GM12874 (cell line): Measurements from ENCODE around the gene IER3.

ENCODE experiments used
- TF ChIP-seq, protein P1 (sequence below): IDR thresholded peaks from 2 replicates; pipeline ENCODE4 v1.5.1; 2011; ENCODE audit warnings: low read depth, mild to moderate bottlenecking, control low read depth, low read length, moderate library complexity; ENCODE audit not compliant: insufficient read depth

Gene IER3

DNA sequence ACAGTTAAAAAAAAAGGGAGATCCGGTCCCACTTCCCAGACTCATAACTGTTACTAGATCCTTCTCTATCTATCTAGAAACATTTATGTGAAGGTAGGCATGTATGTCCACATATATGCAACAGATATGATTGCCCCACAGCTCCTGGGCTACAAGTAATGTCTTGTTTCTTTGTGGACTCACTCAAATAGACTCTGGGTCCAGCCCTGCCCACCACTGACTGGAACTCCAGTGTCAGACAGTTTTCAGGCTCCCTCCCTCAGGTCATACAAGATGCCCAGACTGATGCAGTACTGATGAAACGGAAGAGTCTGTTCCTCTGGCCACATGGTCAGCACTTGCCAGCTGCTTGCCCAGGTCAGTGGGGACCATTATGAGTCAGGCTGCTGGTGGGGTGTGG lies 30.8 kb upstream of the IER3 start:
- TF ChIP-seq, protein P1, sequence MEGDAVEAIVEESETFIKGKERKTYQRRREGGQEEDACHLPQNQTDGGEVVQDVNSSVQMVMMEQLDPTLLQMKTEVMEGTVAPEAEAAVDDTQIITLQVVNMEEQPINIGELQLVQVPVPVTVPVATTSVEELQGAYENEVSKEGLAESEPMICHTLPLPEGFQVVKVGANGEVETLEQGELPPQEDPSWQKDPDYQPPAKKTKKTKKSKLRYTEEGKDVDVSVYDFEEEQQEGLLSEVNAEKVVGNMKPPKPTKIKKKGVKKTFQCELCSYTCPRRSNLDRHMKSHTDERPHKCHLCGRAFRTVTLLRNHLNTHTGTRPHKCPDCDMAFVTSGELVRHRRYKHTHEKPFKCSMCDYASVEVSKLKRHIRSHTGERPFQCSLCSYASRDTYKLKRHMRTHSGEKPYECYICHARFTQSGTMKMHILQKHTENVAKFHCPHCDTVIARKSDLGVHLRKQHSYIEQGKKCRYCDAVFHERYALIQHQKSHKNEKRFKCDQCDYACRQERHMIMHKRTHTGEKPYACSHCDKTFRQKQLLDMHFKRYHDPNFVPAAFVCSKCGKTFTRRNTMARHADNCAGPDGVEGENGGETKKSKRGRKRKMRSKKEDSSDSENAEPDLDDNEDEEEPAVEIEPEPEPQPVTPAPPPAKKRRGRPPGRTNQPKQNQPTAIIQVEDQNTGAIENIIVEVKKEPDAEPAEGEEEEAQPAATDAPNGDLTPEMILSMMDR: no peak

DNA sequence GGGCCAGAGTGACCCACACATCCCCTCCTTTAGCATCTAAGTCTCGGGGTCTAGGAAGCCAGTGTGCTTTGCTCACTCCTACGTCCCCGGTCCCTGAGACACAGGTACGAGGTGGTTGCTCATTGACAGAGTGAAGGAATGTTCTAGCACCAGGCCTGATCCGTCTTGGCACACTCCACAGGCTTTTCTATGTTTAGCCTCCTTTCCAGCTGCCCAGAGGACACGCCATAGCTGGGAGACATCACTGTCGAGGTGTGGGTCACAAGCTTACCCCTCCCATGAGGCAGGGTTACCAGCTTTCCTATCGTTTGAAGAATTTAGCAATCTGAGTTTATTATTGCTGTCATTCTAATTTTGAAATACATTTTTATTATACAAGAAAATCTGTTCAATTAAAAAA lies 30.4 kb upstream of the IER3 start:
- TF ChIP-seq, protein P1: no peak

DNA sequence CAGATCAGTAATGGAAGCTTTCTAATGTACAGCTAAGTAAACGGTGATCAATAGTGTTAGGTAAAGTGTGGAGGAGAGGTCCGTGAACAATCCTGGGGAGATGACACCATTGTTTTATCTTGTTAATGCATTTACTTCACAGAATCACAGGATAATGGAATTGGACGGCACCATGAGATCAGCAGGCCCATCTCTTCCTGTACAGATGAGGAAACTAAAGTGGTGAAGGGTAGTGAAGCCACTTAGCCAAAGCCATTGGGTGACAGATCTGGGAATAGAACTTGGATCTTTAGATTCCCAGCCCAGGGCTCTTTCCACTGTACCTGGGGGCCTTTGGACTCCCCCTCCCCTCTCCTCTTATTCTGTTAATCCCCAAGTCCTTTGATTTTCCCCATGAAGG lies 26.2 kb upstream of the IER3 start:
- TF ChIP-seq, protein P1: no peak

DNA sequence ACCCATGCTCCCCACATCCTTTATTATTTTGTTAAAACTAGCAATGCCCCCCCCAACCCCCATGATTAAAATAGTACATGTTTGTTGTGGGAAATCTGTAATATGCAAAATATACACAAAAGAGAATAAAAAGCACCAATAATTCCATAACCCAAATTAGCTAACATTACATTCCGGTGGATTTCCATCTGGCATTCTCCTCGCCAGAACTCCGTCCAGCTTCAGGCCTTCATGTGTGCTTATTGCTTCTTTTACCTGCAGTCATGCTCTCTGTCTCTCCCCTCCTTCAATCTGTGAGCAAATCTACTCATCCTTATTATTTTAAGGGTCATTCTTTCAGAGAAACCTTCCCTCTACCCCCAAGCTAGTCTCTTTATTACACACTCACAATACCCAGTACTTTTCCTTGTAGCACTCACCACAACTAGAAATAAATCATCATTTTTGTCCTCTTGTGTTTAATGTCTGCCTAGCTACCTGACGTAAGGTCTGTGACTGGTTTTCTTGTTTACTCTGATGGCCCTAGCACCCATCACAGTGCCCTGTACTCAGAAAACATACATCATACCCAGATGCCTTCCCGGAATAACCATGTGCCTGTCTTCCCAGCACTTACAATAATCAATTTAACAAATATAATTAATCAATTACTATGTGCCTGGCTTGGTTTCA lies 25.6 kb upstream of the IER3 start:
- TF ChIP-seq, protein P1: no peak

DNA sequence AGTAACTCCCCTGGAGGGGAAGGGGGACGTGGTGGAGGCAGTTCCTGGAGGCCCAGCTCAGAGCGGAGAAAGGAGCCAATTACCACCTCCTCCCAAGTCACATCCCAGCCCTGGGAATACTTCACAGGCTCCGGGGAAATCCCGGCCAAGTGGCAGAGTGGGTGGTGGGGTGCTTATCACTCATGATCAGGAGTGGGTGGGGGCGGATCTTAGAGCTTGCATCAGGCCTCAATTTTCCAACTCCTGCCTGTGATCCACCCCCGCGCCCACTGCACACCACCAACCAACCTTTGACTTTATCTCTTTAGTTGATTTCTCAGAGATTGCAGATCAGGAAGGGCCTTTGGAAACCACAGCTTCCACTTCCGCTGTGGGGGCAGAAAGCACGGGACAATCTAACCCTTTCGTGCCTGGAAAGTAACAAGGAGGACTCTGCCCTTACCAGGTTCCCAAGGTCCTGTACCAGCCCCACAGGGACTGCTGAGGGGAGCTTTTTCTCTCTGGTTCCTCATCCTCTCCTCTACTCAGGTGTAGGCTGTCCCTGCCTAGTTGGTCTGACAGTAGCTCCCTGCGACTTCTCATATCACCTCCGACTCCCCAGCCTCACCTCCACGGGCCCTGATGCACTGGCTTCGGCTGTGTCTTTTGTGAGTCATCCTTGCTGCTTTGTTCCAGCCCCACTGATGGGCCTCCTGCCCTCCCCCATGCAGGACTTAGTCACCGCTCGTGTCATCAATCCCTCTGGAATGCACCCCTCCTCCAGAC lies 24.9 kb upstream of the IER3 start:
- TF ChIP-seq, protein P1: no peak

DNA sequence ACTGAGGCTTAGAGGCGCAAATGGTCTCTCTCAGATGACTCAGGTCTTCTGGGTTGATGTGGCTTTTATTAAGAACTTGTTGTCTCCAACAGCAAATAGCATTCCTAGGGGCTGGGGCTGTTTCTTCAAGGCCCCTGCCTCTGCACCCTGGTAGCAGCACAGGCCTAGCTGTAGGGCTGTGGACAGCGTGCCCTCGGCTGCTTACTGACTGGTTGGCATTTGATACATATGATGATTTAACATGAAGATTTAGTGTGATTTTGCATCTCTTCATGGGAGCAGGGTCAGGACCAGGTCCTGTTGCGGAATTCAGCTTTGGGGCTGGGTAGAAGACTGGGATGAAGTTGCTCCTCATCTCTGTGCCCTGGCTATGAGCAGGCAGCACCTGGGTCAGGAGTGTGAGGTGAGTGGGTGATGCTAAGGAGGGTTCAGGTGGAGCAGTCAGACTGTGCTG lies 24.3 kb upstream of the IER3 start:
- TF ChIP-seq, protein P1: no peak

DNA sequence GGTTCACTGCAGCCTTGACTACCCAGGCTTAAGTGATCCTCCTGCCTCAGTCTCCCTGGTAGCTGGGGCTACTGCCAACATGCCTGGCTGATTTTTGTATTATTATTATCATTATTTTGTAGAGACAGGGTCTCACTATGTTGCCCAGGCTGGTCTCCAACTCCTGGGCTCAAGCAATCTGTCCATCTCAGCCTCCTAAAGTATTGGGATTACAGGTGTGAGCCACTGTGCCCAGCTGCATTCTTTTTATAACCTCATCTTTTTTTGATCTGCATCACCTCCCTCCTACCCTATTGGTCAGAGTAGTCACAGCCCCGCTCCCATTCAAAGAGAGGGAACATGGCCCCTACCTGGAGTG lies 23.6 kb upstream of the IER3 start:
- TF ChIP-seq, protein P1: no peak
